Central memory CD8-positive, alpha-beta T cell (primary cell): Measurements from ENCODE around the gene DOCK8.
"Not testable (repeated sequence)": the region's sequence is repeated elsewhere in the genome, so short reads cannot be mapped to it uniquely, and the experiment has no call there.

Source experiments
- ATAC-seq: fragments of 150-1000 bp; cut with Tn5 transposase; replicated peaks from 2 replicates; pipeline ENCODE4 v1.10.0; 2022; ENCODE audit warnings: mild to moderate bottlenecking, moderate FRiP score, moderate number of reproducible peaks; ENCODE audit not compliant: poor library complexity, severe bottlenecking; ENCODE audit errors: extremely low read depth
- DNase-seq, 2 donors: peaks; one replicate each; pipeline ENCODE4 v3.0.0; 2021; ENCODE audit warnings: low spot score in 2 of 2
- H3K27ac Mint-ChIP-seq: one replicate; pipeline ENCODE4 v1.8.0; 2022; ENCODE audit warnings: low read depth, mild to moderate bottlenecking, moderate library complexity, mixed read lengths
- H3K27me3 Mint-ChIP-seq: one replicate; pipeline ENCODE4 v1.8.0; 2022; ENCODE audit warnings: mixed read lengths
- H3K36me3 Mint-ChIP-seq: one replicate; pipeline ENCODE4 v1.8.0; 2022; ENCODE audit warnings: mild to moderate bottlenecking, moderate library complexity, mixed read lengths; ENCODE audit not compliant: insufficient read depth
- H3K4me1 Mint-ChIP-seq: one replicate; pipeline ENCODE4 v1.8.0; 2022; ENCODE audit warnings: mixed read lengths
- H3K4me3 Mint-ChIP-seq: one replicate; pipeline ENCODE4 v1.8.0; 2022; ENCODE audit warnings: mild to moderate bottlenecking, moderate library complexity, mixed read lengths
- H3K9me3 Mint-ChIP-seq: one replicate; pipeline ENCODE4 v1.8.0; 2022; ENCODE audit warnings: mixed read lengths

The DOCK8 gene

GRCh38 chr9:401223-401622 is 186.6 kb downstream of the DOCK8 start:
- Mint-ChIP-seq H3K36me3 (peaks cover 89% of the 10 kb centered on the region), H3K27me3 (no peaks in the 10 kb centered on the region), H3K4me3 (no peak overlapping the region), H3K27ac (peak overlapping the region; percentile 86), H3K9me3 (no peaks in the 10 kb centered on the region), H3K4me1 (peaks cover 9% of the 10 kb centered on the region)
- DNase-seq (no peak), ATAC-seq (no peak)

GRCh38 chr9:404234-404633 is 189.6 kb downstream of the DOCK8 start:
- H3K27ac Mint-ChIP-seq, result no peak overlapping the region

DNA sequence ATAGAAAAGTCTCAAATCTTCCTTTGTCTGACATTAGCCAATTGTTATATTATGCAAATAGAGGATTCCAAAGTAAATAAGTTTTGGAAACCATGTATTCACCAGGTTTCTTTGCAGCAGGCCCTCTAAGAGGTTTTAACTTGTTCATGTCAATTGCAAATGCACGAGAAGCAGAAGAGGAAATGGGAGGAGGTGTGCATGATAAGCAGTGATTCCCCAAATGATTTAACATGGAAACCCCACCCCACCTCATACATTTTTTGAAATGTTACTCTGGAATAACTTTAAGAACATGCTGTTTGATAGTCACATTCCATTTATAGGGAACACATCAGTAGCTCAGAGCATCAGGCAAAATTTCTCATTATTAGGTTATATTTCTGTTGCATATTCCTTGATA is 190.7 kb downstream of the DOCK8 start:
- DNase-seq, result no peak
- H3K4me3 Mint-ChIP-seq, result no peak overlapping the region
- H3K27ac Mint-ChIP-seq, result peak overlapping the region; percentile 49
- no peaks in the 10 kb centered on the region for H3K27me3 Mint-ChIP-seq
- H3K9me3 Mint-ChIP-seq, result no peaks in the 10 kb centered on the region
- H3K36me3 Mint-ChIP-seq, result peaks cover 89% of the 10 kb centered on the region
- ATAC-seq, result no peak
- H3K4me1 Mint-ChIP-seq, result peaks cover 9% of the 10 kb centered on the region

More at GRCh38 chr9:404234-404633, 189.6 kb downstream of the DOCK8 start:
- ATAC-seq, result no peak
- DNase-seq, result no peak
- H3K4me1 Mint-ChIP-seq, result peaks cover 9% of the 10 kb centered on the region
- H3K27me3 Mint-ChIP-seq, result no peaks in the 10 kb centered on the region
- H3K36me3 Mint-ChIP-seq, result peaks cover 91% of the 10 kb centered on the region
- no peak overlapping the region for H3K4me3 Mint-ChIP-seq
- H3K9me3 Mint-ChIP-seq, result no peaks in the 10 kb centered on the region

GRCh38 chr9:406886-407654 is 192.4 kb downstream of the DOCK8 start:
- H3K9me3 Mint-ChIP-seq, result no peaks in the 10 kb centered on the region
- no peak overlapping the region for H3K27ac Mint-ChIP-seq
- H3K27me3 Mint-ChIP-seq, result no peaks in the 10 kb centered on the region
- DNase-seq (no peak), ATAC-seq (no peak)
- H3K4me1 Mint-ChIP-seq, result peaks cover 5% of the 10 kb centered on the region
- no peak overlapping the region for H3K4me3 Mint-ChIP-seq
- H3K36me3 Mint-ChIP-seq, result peaks cover 80% of the 10 kb centered on the region

DNA sequence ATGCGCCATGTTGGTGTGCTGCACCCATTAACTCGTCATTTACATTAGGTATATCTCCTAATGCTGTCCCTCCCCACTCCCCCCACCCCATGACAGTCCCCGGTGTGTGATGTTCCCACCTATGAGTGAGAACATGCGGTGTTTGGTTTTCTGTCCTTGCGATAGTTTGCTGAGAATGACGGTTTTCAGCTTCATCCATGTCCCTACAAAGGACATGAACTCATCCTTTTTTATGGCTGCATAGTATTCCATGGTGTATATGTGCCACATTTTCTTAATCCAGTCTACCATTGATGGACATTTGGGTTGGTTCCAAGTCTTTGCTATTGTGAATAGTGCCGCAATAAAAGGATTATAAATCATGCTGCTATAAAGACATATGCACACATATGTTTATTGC is 195.0 kb downstream of the DOCK8 start:
- DNase-seq, H3K9me3 Mint-ChIP-seq, ATAC-seq, H3K27ac Mint-ChIP-seq, H3K4me3 Mint-ChIP-seq, H3K27me3 Mint-ChIP-seq, H3K4me1 Mint-ChIP-seq: not testable (repeated sequence)
- peaks cover 62% of the 10 kb centered on the region for H3K36me3 Mint-ChIP-seq

DNA sequence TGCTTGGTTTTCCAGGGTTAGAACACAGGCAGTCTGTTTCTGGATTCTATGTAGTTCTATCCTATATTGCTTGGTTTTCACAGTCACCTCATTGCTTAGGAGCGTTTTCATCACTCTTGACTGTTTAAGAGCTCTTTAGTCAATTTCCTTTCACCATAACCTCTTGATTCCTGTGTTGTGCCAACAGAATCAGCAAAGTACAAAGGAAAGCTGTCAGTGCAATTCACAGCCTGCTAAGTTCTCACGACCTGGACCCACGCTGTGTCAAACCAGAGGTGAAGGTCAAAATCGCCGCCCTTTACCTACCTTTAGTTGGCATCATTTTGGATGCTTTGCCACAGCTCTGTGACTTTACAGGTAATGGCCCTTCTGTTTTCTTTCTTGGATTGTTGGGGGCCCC is 199.9 kb downstream of the DOCK8 start:
- DNase-seq (no peak), ATAC-seq (no peak)
- Mint-ChIP-seq H3K4me1 (no peaks in the 10 kb centered on the region), H3K4me3 (no peak overlapping the region), H3K9me3 (no peaks in the 10 kb centered on the region), H3K27me3 (no peaks in the 10 kb centered on the region), H3K27ac (no peak overlapping the region), H3K36me3 (peaks cover 58% of the 10 kb centered on the region)

DNA sequence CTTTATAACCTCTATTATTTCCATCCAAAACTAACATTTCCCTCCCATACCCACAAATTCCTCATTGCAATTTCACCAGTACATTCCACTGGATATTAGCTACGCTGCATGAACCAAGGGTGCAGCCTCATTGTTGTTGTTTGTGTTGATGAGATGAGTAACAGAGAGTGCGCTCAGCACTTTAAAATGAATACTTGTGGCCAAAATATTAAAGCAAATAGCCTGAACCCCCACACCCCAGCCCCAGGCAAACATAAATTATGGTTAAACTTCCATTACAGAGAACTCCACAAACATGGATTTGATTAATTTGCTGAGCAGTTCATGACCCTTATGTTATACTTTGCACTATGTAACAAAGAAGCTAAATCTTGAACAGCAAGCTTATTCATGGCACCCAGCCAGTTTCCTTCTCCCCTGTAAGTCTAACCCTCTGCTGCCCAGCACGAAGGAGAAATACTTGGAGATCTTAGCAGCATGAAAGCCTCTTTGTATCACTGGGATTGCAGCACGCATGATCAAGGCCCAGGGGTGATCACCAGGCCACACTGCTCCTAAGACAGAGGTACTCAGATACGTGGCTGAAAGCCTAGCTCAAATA is 205.0 kb downstream of the DOCK8 start:
- Mint-ChIP-seq H3K27me3 (no peaks in the 10 kb centered on the region), H3K27ac (no peak overlapping the region), H3K4me3 (no peak overlapping the region), H3K4me1 (no peaks in the 10 kb centered on the region), H3K36me3 (peaks cover 77% of the 10 kb centered on the region), H3K9me3 (no peaks in the 10 kb centered on the region)
- DNase-seq, result no peak
- ATAC-seq, result no peak

- no peak for ATAC-seq
- H3K4me1 Mint-ChIP-seq, result no peaks in the 10 kb centered on the region
- DNase-seq, result no peak
- no peak overlapping the region for H3K4me3 Mint-ChIP-seq
- H3K27ac Mint-ChIP-seq, result no peak overlapping the region
- no peaks in the 10 kb centered on the region for H3K27me3 Mint-ChIP-seq
- H3K36me3 Mint-ChIP-seq, result peaks cover 75% of the 10 kb centered on the region
- H3K9me3 Mint-ChIP-seq, result no peaks in the 10 kb centered on the region
Observed at GRCh38 chr9:421896-422295, 207.2 kb downstream of the DOCK8 start.

- ATAC-seq (no peak), DNase-seq (no peak)
- no peaks in the 10 kb centered on the region for H3K4me1 Mint-ChIP-seq
- H3K36me3 Mint-ChIP-seq, result peaks cover 75% of the 10 kb centered on the region
- H3K4me3 Mint-ChIP-seq, result no peak overlapping the region
- H3K9me3 Mint-ChIP-seq, result no peaks in the 10 kb centered on the region
- no peak overlapping the region for H3K27ac Mint-ChIP-seq
- H3K27me3 Mint-ChIP-seq, result no peaks in the 10 kb centered on the region
Observed at GRCh38 chr9:426264-426663, 211.6 kb downstream of the DOCK8 start.

DNA sequence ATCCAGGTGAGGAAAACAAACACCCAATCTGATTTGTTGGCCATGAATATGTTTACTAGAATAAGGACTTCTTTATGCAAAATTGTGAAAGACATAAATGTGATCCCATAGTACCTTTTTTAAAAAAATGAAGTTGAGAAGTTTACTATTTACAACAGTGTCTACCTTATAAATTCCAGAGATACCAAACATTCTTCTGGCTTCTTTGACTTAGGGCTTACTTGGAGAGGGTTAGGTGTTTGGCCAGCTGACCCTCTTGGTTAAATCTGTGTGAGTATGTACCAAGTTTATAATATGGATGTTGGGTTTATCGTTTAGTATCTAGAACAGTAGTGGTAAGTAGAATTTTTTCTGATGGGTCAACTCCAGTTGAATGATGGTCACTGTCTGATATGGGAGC is 212.3 kb downstream of the DOCK8 start:
- Mint-ChIP-seq H3K27ac (no peak overlapping the region), H3K9me3 (no peaks in the 10 kb centered on the region), H3K4me1 (no peaks in the 10 kb centered on the region), H3K27me3 (no peaks in the 10 kb centered on the region), H3K36me3 (peaks cover 76% of the 10 kb centered on the region), H3K4me3 (no peak overlapping the region)
- DNase-seq (no peak), ATAC-seq (no peak)

DNA sequence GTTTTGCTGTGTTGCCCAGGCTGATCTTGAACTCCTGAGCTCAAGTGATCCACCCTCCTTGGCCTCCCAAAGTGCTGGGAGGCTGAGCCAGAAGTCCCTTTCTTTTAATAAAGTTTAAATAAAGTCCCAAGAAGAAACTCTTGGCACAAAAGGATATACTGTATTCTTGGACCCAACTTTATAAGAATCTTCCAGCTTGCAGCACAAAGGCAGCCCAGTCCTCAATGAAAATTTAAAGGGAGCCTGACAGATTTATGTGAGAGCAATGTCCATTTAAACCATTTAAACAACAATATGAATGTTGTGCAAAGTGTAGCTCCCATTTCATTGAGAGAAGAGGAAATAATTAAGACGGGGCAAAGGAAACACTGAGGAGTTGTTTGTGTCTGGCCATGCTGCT is 217.0 kb downstream of the DOCK8 start:
- Mint-ChIP-seq H3K4me3 (no peak overlapping the region), H3K27ac (peak overlapping the region; percentile 35), H3K36me3 (peaks cover 82% of the 10 kb centered on the region)

DNA sequence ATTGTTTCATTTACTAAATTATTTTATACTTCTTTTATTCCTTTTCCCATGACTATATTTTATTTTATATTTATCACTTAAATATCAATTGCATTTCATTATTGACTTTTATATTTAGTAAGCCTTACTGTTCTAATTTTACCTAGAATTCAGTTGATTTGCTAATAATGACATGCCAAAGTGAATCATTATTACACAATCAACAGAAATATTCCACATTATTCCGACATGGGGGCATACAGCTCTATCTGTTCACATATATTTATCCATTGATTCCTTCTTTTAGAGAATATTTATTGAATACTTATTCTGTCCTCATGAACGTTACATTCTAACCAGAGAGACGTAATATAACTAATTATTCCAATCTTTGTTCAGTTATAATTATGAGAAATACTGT is 221.8 kb downstream of the DOCK8 start:
- Mint-ChIP-seq H3K4me1 (no peaks in the 10 kb centered on the region), H3K4me3 (no peak overlapping the region), H3K27me3 (no peaks in the 10 kb centered on the region), H3K9me3 (no peaks in the 10 kb centered on the region), H3K36me3 (peaks cover 70% of the 10 kb centered on the region), H3K27ac (no peak overlapping the region)
- ATAC-seq (no peak), DNase-seq (no peak)

More for the DNA sequence above, 217.0 kb downstream of the DOCK8 start:
- no peaks in the 10 kb centered on the region for H3K4me1 Mint-ChIP-seq
- no peaks in the 10 kb centered on the region for H3K27me3 Mint-ChIP-seq
- DNase-seq, result no peak
- ATAC-seq, result no peak
- no peaks in the 10 kb centered on the region for H3K9me3 Mint-ChIP-seq

- DNase-seq, result no peak
- ATAC-seq, result no peak
- no peaks in the 10 kb centered on the region for H3K27me3 Mint-ChIP-seq
- H3K27ac Mint-ChIP-seq, result no peak overlapping the region
- H3K4me3 Mint-ChIP-seq, result no peak overlapping the region
- no peaks in the 10 kb centered on the region for H3K9me3 Mint-ChIP-seq
- peaks cover 70% of the 10 kb centered on the region for H3K36me3 Mint-ChIP-seq
- H3K4me1 Mint-ChIP-seq, result no peaks in the 10 kb centered on the region
Observed at GRCh38 chr9:437066-437465, 222.4 kb downstream of the DOCK8 start.
